SK-N-SH (cell line): ENCODE results near the gene PPP2R1A. TPM values are rescaled to one million over a fixed set of nuclear protein-coding genes. Genes with fewer than 3 reads are reported as not detected.

Experiments used
- CTCF ChIA-PET: fragments of 300-600, 350-600 bp; formaldehyde crosslinking; extraction: SDS; loops from one replicate; lab custom pipeline; 2021; lab: Yijun Ruan, JAX
- POLR2A ChIA-PET: fragments of 350-600 bp; sonication (Branson Sonifier 250); formaldehyde crosslinking; extraction: SDS; loops from one replicate; lab custom pipeline; 2020; ENCODE audit warnings: antibody characterized with exemption, inconsistent platforms; lab: Yijun Ruan, JAX
- DNase-seq: peaks from one replicate; pipeline ENCODE4 v3.0.0; 2012
- H2AFZ ChIP-seq: fragments of 200-600 bp; sonication (generic); 2 replicates; pipeline ENCODE4 v1.8.1; 2016; ENCODE audit warnings: antibody characterized with exemption, mild to moderate bottlenecking, low read depth
- H3F3A ChIP-seq: fragments of 200-600 bp; sonication (generic); replicated peaks from 2 replicates; pipeline ENCODE3; 2016; ENCODE audit warnings: antibody characterized with exemption, mild to moderate bottlenecking; ENCODE audit not compliant: insufficient read depth
- H3K27ac ChIP-seq, 2 experiments: fragments of 200-500 bp in 1 of 2; fragments of 200-600 bp in 1 of 2; sonication (Bioruptor generic) in 1 of 2; sonication (generic), shearing (Covaris generic) in 1 of 2; 2 replicates each; pipeline versions ENCODE4 v1.5.1 to v1.6.1; 2014 to 2016; ENCODE audit warnings: low read depth in 2 of 2, inconsistent platforms in 1 of 2, low read length in 1 of 2, mild to moderate bottlenecking in 1 of 2, mixed read lengths in 1 of 2
- H3K27me3 ChIP-seq: fragments of 200-600 bp; sonication (generic), shearing (Covaris generic); 2 replicates; pipeline ENCODE4 v1.6.1; 2016; ENCODE audit warnings: mixed run types; ENCODE audit not compliant: insufficient read depth
- H3K36me3 ChIP-seq, 2 experiments: fragments of 200-500 bp in 1 of 2; fragments of 200-600 bp in 1 of 2; sonication (Bioruptor generic) in 1 of 2; sonication (generic) in 1 of 2; replicated peaks in 1 of 2; 2 replicates each; pipeline versions ENCODE3 to v1.5.1; 2014 to 2016; ENCODE audit warnings: low read length in 1 of 2, mild to moderate bottlenecking in 1 of 2; ENCODE audit not compliant: insufficient read depth in 2 of 2, control insufficient read depth in 1 of 2
- H3K4me1 ChIP-seq, 2 experiments: fragments of 200-500 bp in 1 of 2; fragments of 200-600 bp in 1 of 2; sonication (Bioruptor generic) in 1 of 2; sonication (generic), shearing (Covaris generic) in 1 of 2; 2 replicates each; pipeline versions ENCODE4 v1.5.1 to v1.6.1; 2014 to 2016; ENCODE audit warnings: low read depth in 1 of 2, low read length in 1 of 2, mixed run types in 1 of 2; ENCODE audit not compliant: insufficient read depth in 2 of 2, control insufficient read depth in 1 of 2
- H3K4me2 ChIP-seq: fragments of 200-600 bp; sonication (generic), shearing (Covaris generic); 2 replicates; pipeline ENCODE4 v1.6.1; 2017; ENCODE audit warnings: mixed run types
- H3K4me3 ChIP-seq, 2 experiments: fragments of 200-500 bp in 1 of 2; fragments of 200-600 bp in 1 of 2; sonication (Bioruptor generic) in 1 of 2; sonication (generic), shearing (Covaris generic) in 1 of 2; 2 replicates each; pipeline versions ENCODE4 v1.5.1 to v1.8.1; 2014 to 2016; ENCODE audit warnings: low read depth in 2 of 2, inconsistent platforms in 1 of 2, low read length in 1 of 2, mild to moderate bottlenecking in 1 of 2, mixed read lengths in 1 of 2, moderate library complexity in 1 of 2
- H3K79me2 ChIP-seq: fragments of 200-600 bp; sonication (generic); 2 replicates; pipeline ENCODE4 v1.8.1; 2017; ENCODE audit warnings: mild to moderate bottlenecking; ENCODE audit not compliant: insufficient read depth
- H3K9ac ChIP-seq: fragments of 200-600 bp; sonication (generic); 2 replicates; pipeline ENCODE4 v1.6.1; 2017; ENCODE audit warnings: mixed run types
- H3K9me2 ChIP-seq: fragments of 200-600 bp; sonication (generic); 2 replicates; pipeline ENCODE4 v1.6.1; 2017; ENCODE audit warnings: mixed run types
- H3K9me3 ChIP-seq: fragments of 200-600 bp; sonication (generic); 2 replicates; pipeline ENCODE4 v1.6.1; 2017; ENCODE audit warnings: mixed run types, mild to moderate bottlenecking, moderate library complexity
- H4K20me1 ChIP-seq: fragments of 200-600 bp; sonication (generic); 2 replicates; pipeline ENCODE4 v1.6.1; 2017; ENCODE audit warnings: mild to moderate bottlenecking, mixed run types; ENCODE audit not compliant: insufficient read depth
- EZH2phosphoT487 ChIP-seq: fragments of 200-600 bp; sonication (generic); IDR thresholded peaks from 2 replicates; pipeline ENCODE4 v1.6.1; 2017; ENCODE audit warnings: low read depth, mixed run types, mild to moderate bottlenecking, antibody characterized with exemption, moderate library complexity, borderline replicate concordance
- FOXM1 ChIP-seq: IDR thresholded peaks from 2 replicates; pipeline ENCODE4 v1.4.0; 2012; ENCODE audit warnings: low read depth, mild to moderate bottlenecking
- GABPA ChIP-seq: IDR thresholded peaks from 2 replicates; pipeline ENCODE4 v1.4.0; 2012; ENCODE audit warnings: low read depth, mild to moderate bottlenecking
- GATA2 ChIP-seq: sonication (generic); formaldehyde crosslinking; IDR thresholded peaks from 2 replicates; pipeline ENCODE4 v1.5.0; 2020; ENCODE audit warnings: mild to moderate bottlenecking, missing genetic modification reagents
- IRF3 ChIP-seq: fragments of 150-350 bp; IDR thresholded peaks from 2 replicates; pipeline ENCODE4 v1.6.1; 2016; ENCODE audit warnings: mild to moderate bottlenecking, low read depth, low read length
- MEF2A ChIP-seq: IDR thresholded peaks from 2 replicates; pipeline ENCODE4 v1.4.0; 2012; ENCODE audit warnings: low read depth, borderline replicate concordance
- POLR2AphosphoS5 ChIP-seq: IDR thresholded peaks from 2 replicates; pipeline ENCODE4 v1.6.1; 2012; ENCODE audit warnings: low read depth, low read length
- REST ChIP-seq: IDR thresholded peaks from 2 replicates; pipeline ENCODE4 v1.6.1; 2012; ENCODE audit warnings: mild to moderate bottlenecking, low read depth, low read length, moderate library complexity
- RFX5 ChIP-seq: IDR thresholded peaks from 2 replicates; pipeline ENCODE4 v1.6.1; 2012; ENCODE audit warnings: mild to moderate bottlenecking, improper control_type of control experiment, low read length
- SMC3 ChIP-seq: IDR thresholded peaks from 2 replicates; pipeline ENCODE4 v1.6.1; 2012; ENCODE audit warnings: low read depth, low read length, improper control_type of control experiment
- TAF1 ChIP-seq: IDR thresholded peaks from 2 replicates; pipeline ENCODE4 v1.6.1; 2012; ENCODE audit warnings: low read depth, mild to moderate bottlenecking, low read length, moderate library complexity, borderline replicate concordance
- USF1 ChIP-seq: IDR thresholded peaks from 2 replicates; pipeline ENCODE4 v1.4.0; 2012; ENCODE audit warnings: low read depth, borderline replicate concordance
- USF2 ChIP-seq: fragments of 150-350 bp; IDR thresholded peaks from 2 replicates; pipeline ENCODE4 v1.6.1; 2017; ENCODE audit warnings: antibody characterized with exemption, low read length, low read depth, borderline replicate concordance
- ZBTB33 ChIP-seq: IDR thresholded peaks from 2 replicates; pipeline ENCODE4 v1.4.0; 2012; ENCODE audit warnings: low read depth, borderline replicate concordance
- WGBS: methylation state at CpG from one replicate; pipeline ENCODE4 v1.1.6; 2017; ENCODE audit warnings: low lambda C conversion rate; 5-methylcytosine and 5-hydroxymethylcytosine counted together
- polyA plus RNA-seq, 3 experiments: library from polyadenylated mRNA; depleted of rRNA; stranded (reverse); fragments of >200 nt; gene quantifications; 2 replicates each; pipeline ENCODE4 v1.2.3, GENCODE V29; 2012

The PPP2R1A gene
- polyA plus RNA-seq, 1 of the 3 experiments (the other 2 are of a cell fraction), result 163 TPM

- TF ChIP-seq USF1, result no peak
- TF ChIP-seq, all 33 proteins: peak for 0
Measured at GRCh38 chr19:52141203-52141602, 48.6 kb upstream of the PPP2R1A start (continued).

- no peak overlapping the region for H2AFZ ChIP-seq
- peaks cover 17% of the 10 kb centered on the region for H3K79me2 ChIP-seq
- no peak for DNase-seq
- no peak overlapping the region for H3K4me2 ChIP-seq
- H3K9me3 ChIP-seq, result no peaks in the 10 kb centered on the region
- H3K9me2 ChIP-seq, result no peaks in the 10 kb centered on the region
- no peak overlapping the region for H3K4me3 ChIP-seq
- H3K9ac ChIP-seq, result no peak overlapping the region
- no peaks in the 10 kb centered on the region for H4K20me1 ChIP-seq
- peaks cover 13% of the 10 kb centered on the region for H3F3A ChIP-seq
- no peak overlapping the region for H3K27ac ChIP-seq
- peaks cover 0 to 4% of the 10 kb centered on the region in 2 experiments for H3K36me3 ChIP-seq
- CTCF ChIA-PET, result no interaction called here
- TF ChIP-seq FOXM1 (no peak), ZBTB33 (no peak), USF2 (no peak), IRF3 (no peak), SMC3 (no peak), EZH2phosphoT487 (no peak)
- POLR2A ChIA-PET, result no interaction called here
- WGBS, result 29% methylated on average over 3 of the region's 3 CpGs
- no peaks in the 10 kb centered on the region for H3K27me3 ChIP-seq
- H3K4me1 ChIP-seq, result peaks cover 0 to 9% of the 10 kb centered on the region in 2 experiments; a peak in 2 of 4 replicates
Measured at GRCh38 chr19:52142001-52142595, 47.8 kb upstream of the PPP2R1A start.

GRCh38 chr19:52148256-52148655 lies 41.6 kb upstream of the PPP2R1A start:
- no peak overlapping the region for H3K4me2 ChIP-seq
- H4K20me1 ChIP-seq, result no peaks in the 10 kb centered on the region
- no peaks in the 10 kb centered on the region for H3K9me2 ChIP-seq
- H3K27ac ChIP-seq, result no peak overlapping the region
- no peaks in the 10 kb centered on the region for H3K79me2 ChIP-seq
- H3K27me3 ChIP-seq, result no peaks in the 10 kb centered on the region
- H3K4me1 ChIP-seq, result no peaks in the 10 kb centered on the region
- peaks cover 16% of the 10 kb centered on the region for H3K9me3 ChIP-seq
- H3K4me3 ChIP-seq, result no peak overlapping the region
- CTCF ChIA-PET, result no interaction called here
- H3F3A ChIP-seq, result no peaks in the 10 kb centered on the region
- no peak overlapping the region for H3K9ac ChIP-seq
- H3K36me3 ChIP-seq, result peaks cover 0 to 16% of the 10 kb centered on the region in 2 experiments
- no peak overlapping the region for H2AFZ ChIP-seq
- no peak for DNase-seq
- POLR2A ChIA-PET, result no interaction called here
- TF ChIP-seq FOXM1, result no peak
- TF ChIP-seq RFX5, result no peak
- TF ChIP-seq GABPA, result no peak
- TF ChIP-seq POLR2AphosphoS5, result no peak
- no peak for TF ChIP-seq SMC3
- TF ChIP-seq REST, result no peak
- TF ChIP-seq TAF1, result no peak
- TF ChIP-seq GATA2 (CRISPR knock-in tag), result no peak
- TF ChIP-seq MEF2A, result no peak
- TF ChIP-seq EZH2phosphoT487, result no peak
